ENCODE results near the gene NFASC.

NFASC gene

DNA sequence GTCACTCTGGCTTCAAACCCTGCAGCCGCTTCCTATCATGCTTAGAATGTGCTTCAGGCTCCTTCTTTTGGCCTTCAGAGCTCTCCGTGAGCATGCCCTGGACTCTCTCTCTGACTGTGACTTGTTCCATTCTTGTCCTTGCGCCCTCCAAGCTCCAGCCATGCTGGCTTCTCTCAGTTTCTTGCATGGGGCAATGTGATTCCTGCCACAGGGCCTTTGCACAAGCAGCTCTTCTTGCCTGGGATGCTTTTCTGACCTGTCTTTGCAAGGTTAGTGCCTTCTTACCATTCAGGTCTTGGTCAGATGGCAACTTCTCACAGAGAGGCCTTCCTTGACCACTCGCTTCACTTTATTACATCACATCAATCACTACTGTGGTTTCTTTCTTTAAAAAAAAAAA lies 66.1 kb downstream of the NFASC start:
- Mint-ChIP-seq H3K4me3 (no peak overlapping the region), H3K9me3 (no peaks in the 10 kb centered on the region), H3K36me3 (ENCODE audit: low read depth) (no peaks in the 10 kb centered on the region), H3K4me1 (no peaks in the 10 kb centered on the region), H3K27ac (no peak overlapping the region), H3K27me3 (peaks cover 3% of the 10 kb centered on the region)
- DNase-seq = no peak
- no peak for ATAC-seq

DNA sequence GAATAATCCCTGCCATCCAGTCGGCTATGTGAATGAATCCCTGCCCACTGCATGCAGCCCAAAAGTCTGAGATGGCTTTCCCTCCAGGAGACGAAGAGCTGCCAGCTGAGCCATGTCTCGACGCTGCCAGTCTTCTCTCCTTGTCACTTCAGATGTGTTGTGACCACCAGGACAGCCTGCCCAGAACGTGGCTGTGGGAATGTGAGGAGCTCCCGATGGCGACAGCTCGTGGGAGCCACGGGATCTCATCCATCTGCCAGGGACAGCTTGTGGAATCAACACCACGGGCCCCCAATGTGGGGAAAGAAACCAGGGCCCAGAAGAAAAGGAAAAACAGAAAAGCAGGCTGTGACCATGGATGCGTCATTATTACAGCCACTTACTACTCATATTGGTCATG lies 67.2 kb downstream of the NFASC start:
- Mint-ChIP-seq H3K4me3 (no peak overlapping the region), H3K9me3 (no peaks in the 10 kb centered on the region), H3K4me1 (no peaks in the 10 kb centered on the region), H3K27ac (no peak overlapping the region), H3K27me3 (peaks cover 3% of the 10 kb centered on the region), H3K36me3 (ENCODE audit: low read depth) (no peaks in the 10 kb centered on the region)
- no peak for DNase-seq
- ATAC-seq = no peak

GRCh38 chr1:204940591-204940990 lies 69.9 kb downstream of the NFASC start:
- no peak overlapping the region for H3K27ac Mint-ChIP-seq
- H3K36me3 Mint-ChIP-seq (ENCODE audit: low read depth) = no peaks in the 10 kb centered on the region
- H3K4me1 Mint-ChIP-seq = no peaks in the 10 kb centered on the region
- no peaks in the 10 kb centered on the region for H3K9me3 Mint-ChIP-seq
- H3K4me3 Mint-ChIP-seq = no peak overlapping the region
- ATAC-seq (no peak), DNase-seq (no peak)
- H3K27me3 Mint-ChIP-seq = peaks cover 7% of the 10 kb centered on the region

GRCh38 chr1:204941421-204942338 lies 71.0 kb downstream of the NFASC start:
- H3K36me3 Mint-ChIP-seq (ENCODE audit: low read depth) = no peaks in the 10 kb centered on the region
- H3K4me1 Mint-ChIP-seq = no peaks in the 10 kb centered on the region
- H3K27ac Mint-ChIP-seq = no peak overlapping the region
- no peaks in the 10 kb centered on the region for H3K9me3 Mint-ChIP-seq
- H3K27me3 Mint-ChIP-seq = peaks cover 7% of the 10 kb centered on the region
- ATAC-seq (no peak), DNase-seq (peak; percentile 71)
- H3K4me3 Mint-ChIP-seq = no peak overlapping the region

DNA sequence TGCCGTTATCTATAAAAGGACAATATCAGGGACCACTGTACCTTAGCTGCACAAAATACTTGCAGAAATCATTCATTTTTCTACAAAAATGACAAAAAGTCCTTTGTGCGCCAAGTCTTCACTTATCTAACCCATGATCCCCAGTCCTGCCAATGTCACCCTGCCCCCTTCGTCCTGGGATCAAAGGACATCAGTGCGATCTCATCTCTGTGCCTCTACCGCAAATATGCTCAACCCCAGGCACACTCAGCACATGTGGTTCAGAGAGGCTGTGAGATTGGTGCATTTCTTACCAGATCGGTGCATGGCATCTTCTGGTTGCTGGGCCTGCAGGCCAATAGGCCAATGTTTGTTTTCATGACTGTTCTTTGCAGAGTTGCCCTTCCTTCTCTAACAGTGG lies 72.8 kb downstream of the NFASC start:
- ATAC-seq (no peak), DNase-seq (no peak)
- no peaks in the 10 kb centered on the region for H3K4me1 Mint-ChIP-seq
- H3K4me3 Mint-ChIP-seq = no peak overlapping the region
- H3K27me3 Mint-ChIP-seq = peaks cover 9% of the 10 kb centered on the region
- H3K9me3 Mint-ChIP-seq = no peaks in the 10 kb centered on the region
- H3K36me3 Mint-ChIP-seq (ENCODE audit: low read depth) = no peaks in the 10 kb centered on the region
- no peak overlapping the region for H3K27ac Mint-ChIP-seq

DNA sequence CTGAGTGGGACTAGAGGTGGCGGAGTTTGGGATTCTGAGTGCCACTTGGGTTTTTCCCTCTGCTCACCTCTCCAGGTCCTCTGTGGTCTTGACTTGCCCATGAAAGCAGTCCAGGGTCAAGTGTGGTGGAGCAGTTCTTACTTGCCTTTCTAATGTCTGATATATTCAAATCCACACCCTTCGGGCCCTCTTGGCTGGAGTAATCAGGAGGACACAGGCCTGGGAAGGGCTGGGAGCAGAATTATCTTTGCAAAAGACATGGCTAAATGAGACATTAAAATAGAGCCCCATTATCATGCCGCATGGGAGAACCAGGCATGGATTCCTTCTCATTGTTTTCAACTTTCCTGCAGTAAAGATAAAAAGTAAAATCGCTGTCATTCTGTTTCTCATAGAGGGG lies 74.0 kb downstream of the NFASC start:
- Mint-ChIP-seq H3K27me3 (peaks cover 9% of the 10 kb centered on the region), H3K27ac (no peak overlapping the region)

GRCh38 chr1:204945565-204945977 lies 74.9 kb downstream of the NFASC start:
- Mint-ChIP-seq H3K27ac (no peak overlapping the region), H3K36me3 (ENCODE audit: low read depth) (no peaks in the 10 kb centered on the region), H3K9me3 (no peaks in the 10 kb centered on the region), H3K4me1 (no peaks in the 10 kb centered on the region), H3K4me3 (no peak overlapping the region), H3K27me3 (peaks cover 9% of the 10 kb centered on the region)
- DNase-seq = no peak
- ATAC-seq = no peak

More for the DNA sequence above, 74.0 kb downstream of the NFASC start:
- no peaks in the 10 kb centered on the region for H3K36me3 Mint-ChIP-seq (ENCODE audit: low read depth)
- no peak overlapping the region for H3K4me3 Mint-ChIP-seq
- no peaks in the 10 kb centered on the region for H3K9me3 Mint-ChIP-seq
- DNase-seq = no peak
- no peak for ATAC-seq
- H3K4me1 Mint-ChIP-seq = no peaks in the 10 kb centered on the region

DNA sequence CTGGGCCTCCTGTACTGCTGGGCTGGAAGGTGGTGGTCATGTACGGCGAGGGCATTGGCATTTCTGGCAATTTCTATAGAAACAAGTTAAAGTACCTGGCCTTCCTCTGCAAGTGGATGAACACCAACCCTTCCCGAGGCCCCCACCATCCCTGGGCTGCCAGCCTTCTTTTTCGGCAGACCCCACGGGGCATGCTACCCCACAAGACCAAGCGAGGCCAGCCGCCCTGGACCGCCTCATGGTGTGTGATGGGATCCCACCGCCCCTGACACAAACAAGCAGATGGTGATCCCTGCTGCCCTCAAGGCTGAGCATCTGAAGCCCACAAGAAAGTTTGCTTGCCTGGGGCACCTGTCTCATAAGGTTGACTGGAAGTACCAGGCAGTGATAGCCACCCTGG lies 76.0 kb downstream of the NFASC start:
- H3K9me3 Mint-ChIP-seq = no peaks in the 10 kb centered on the region
- no peak overlapping the region for H3K4me3 Mint-ChIP-seq
- DNase-seq = no peak
- H3K4me1 Mint-ChIP-seq = no peaks in the 10 kb centered on the region
- H3K27ac Mint-ChIP-seq = no peak overlapping the region
- no peak for ATAC-seq
- no peaks in the 10 kb centered on the region for H3K36me3 Mint-ChIP-seq (ENCODE audit: low read depth)
- peaks cover 9% of the 10 kb centered on the region for H3K27me3 Mint-ChIP-seq

- no peak overlapping the region for H3K4me3 Mint-ChIP-seq
- H3K27me3 Mint-ChIP-seq = peaks cover 9% of the 10 kb centered on the region
- H3K9me3 Mint-ChIP-seq = no peaks in the 10 kb centered on the region
- DNase-seq = no peak
- no peak overlapping the region for H3K27ac Mint-ChIP-seq
- H3K4me1 Mint-ChIP-seq = no peaks in the 10 kb centered on the region
- H3K36me3 Mint-ChIP-seq (ENCODE audit: low read depth) = no peaks in the 10 kb centered on the region
- ATAC-seq = no peak
These were observed 76.7 kb downstream of the NFASC start for GRCh38 chr1:204947338-204947737.

GRCh38 chr1:204947747-204948146 lies 77.1 kb downstream of the NFASC start:
- H3K27ac Mint-ChIP-seq = no peak overlapping the region
- H3K36me3 Mint-ChIP-seq (ENCODE audit: low read depth) = no peaks in the 10 kb centered on the region
- no peaks in the 10 kb centered on the region for H3K9me3 Mint-ChIP-seq
- no peaks in the 10 kb centered on the region for H3K4me1 Mint-ChIP-seq
- ATAC-seq = no peak
- peaks cover 9% of the 10 kb centered on the region for H3K27me3 Mint-ChIP-seq
- no peak for DNase-seq
- no peak overlapping the region for H3K4me3 Mint-ChIP-seq

GRCh38 chr1:204950353-204951001 lies 79.8 kb downstream of the NFASC start:
- DNase-seq (no peak), ATAC-seq (peak; percentile 21)
- H3K27me3 Mint-ChIP-seq = peaks cover 9% of the 10 kb centered on the region
- no peak overlapping the region for H3K27ac Mint-ChIP-seq
- no peaks in the 10 kb centered on the region for H3K36me3 Mint-ChIP-seq (ENCODE audit: low read depth)
- H3K4me3 Mint-ChIP-seq = no peak overlapping the region
- H3K9me3 Mint-ChIP-seq = no peaks in the 10 kb centered on the region
- H3K4me1 Mint-ChIP-seq = no peaks in the 10 kb centered on the region

DNA sequence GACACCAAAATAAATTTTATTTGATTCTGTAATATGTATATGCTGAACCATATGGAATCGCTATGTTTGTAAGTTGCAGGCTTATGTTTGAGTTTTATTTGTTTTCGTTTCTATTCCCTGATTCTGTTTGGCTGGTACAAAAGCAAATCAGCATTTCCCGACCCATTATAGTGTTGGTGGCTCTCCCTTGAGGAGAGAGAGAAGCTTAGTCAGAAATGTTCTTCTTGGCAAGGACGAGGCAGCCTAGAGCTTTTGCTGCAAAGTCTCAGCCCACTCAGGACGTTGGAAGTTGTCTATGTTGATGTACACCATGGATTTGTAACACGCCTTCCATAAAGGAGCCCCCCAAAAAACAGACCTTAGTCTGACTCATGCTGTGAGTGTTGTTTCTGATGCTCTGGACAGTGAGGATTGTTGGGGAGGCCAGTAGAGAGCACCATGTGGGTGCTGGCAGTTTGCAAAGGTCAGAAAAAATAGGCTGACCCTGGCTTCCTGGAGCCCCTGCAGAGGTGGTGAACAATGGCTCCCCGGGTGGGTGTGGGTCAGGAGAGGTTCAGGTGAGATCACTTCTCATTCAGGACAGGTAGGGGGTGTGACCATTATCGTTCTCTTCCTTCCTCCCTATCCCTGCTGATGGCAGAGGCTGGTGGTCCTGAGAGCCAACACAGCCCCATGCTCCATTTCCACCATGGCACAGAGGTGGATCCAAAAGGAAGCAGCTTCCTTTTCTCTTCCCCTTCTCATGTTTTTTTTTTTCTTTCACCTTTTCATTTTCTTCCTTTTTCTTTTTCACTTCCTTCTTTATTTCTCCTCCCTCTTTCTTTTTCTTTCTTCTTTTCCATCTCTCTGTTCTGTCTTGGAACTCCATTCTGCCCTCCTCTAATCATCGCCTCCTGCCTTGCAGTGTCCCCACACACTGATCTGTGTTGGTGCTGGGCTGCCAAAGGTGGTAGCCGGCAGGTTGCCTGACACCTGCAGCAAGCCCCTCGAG lies 88.0 kb downstream of the NFASC start:
- no peaks in the 10 kb centered on the region for H3K36me3 Mint-ChIP-seq (ENCODE audit: low read depth)
- H3K4me1 Mint-ChIP-seq = no peaks in the 10 kb centered on the region
- DNase-seq (no peak), ATAC-seq (no peak)
- H3K9me3 Mint-ChIP-seq = no peaks in the 10 kb centered on the region
- H3K27me3 Mint-ChIP-seq = peaks cover 16% of the 10 kb centered on the region
- no peak overlapping the region for H3K27ac Mint-ChIP-seq
- no peak overlapping the region for H3K4me3 Mint-ChIP-seq

DNA sequence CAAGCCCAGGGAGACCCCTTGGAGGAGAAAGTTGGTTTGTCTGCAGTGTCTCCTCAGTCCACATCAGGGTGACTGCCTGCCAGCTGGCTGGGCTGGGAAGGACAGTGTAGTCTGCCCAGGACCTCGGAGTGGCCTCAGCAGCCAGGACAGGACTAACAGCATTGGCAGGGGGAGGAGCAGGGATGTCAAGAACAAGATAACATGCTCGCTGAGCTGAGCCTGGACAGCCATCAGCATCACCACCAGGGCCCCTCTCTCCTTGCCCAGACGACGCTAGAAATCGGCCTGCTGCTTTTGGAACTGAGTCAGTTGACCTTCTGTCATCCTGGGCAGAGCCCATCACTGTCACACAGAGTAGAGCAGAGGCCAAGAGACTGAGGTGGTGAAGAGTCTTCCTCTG lies 88.7 kb downstream of the NFASC start:
- peaks cover 16% of the 10 kb centered on the region for H3K27me3 Mint-ChIP-seq
- no peak overlapping the region for H3K4me3 Mint-ChIP-seq
- no peaks in the 10 kb centered on the region for H3K9me3 Mint-ChIP-seq
- no peaks in the 10 kb centered on the region for H3K4me1 Mint-ChIP-seq
- ATAC-seq = no peak
- H3K36me3 Mint-ChIP-seq (ENCODE audit: low read depth) = no peaks in the 10 kb centered on the region
- DNase-seq = no peak
- no peak overlapping the region for H3K27ac Mint-ChIP-seq

DNA sequence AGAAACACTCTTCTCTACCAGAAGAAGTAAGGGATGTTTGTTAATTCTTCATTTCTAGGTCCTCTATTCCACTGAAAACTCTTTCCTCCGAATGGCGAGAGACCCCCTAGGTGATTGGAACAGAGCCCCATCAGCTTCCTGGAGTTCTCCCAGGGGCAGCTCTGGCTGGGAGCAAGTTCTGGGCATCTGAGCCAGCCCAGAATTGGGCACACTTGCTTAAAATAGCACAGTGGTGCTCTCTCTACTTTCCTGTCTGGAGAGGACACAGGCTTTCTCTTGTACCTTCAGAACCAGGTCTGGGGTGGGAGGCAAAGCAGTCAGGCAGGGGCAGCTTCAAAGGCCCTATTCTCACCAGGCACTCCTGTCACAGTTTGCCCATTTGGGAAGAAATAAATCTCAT lies 89.2 kb downstream of the NFASC start:
- Mint-ChIP-seq H3K27ac (no peak overlapping the region), H3K4me3 (no peak overlapping the region), H3K36me3 (ENCODE audit: low read depth) (no peaks in the 10 kb centered on the region), H3K27me3 (peaks cover 12% of the 10 kb centered on the region), H3K9me3 (no peaks in the 10 kb centered on the region), H3K4me1 (no peaks in the 10 kb centered on the region)
- ATAC-seq = no peak
- no peak for DNase-seq
